MM.1S (cell line): ENCODE data around the gene DSCAM.

Experiments
- CTCF ChIP-seq: fragments of 300-600 bp; sonication (generic); IDR thresholded peaks from 2 replicates; pipeline ENCODE4 v1.5.1; 2016; ENCODE audit warnings: antibody characterized with exemption, low read length, mixed read lengths
- EZH2phosphoT487 ChIP-seq: fragments of 300-600 bp; sonication (generic); IDR thresholded peaks from 2 replicates; pipeline ENCODE4 v1.6.1; 2018; ENCODE audit warnings: antibody characterized with exemption, low read length

- TF ChIP-seq CTCF (no peak), EZH2phosphoT487 (no peak)
These were observed 210.9 kb downstream of the DSCAM start for GRCh38 chr21:40636026-40636425.
